GM20431 (cell line): ENCODE results near the gene TCTA.
"Not testable (repeated sequence)": the region's sequence is repeated elsewhere in the genome, so short reads cannot be mapped to it uniquely, and the experiment has no call there.

Source experiments
- in situ Hi-C: fragments of 300-500 bp; cut with MseI, MboI; formaldehyde crosslinking; loops from one replicate; pipeline ENCODE4 v1.15.0; 2020; ENCODE audit warnings: low sequenced_read_pairs; ENCODE audit not compliant: unreplicated experiment

Gene TCTA, protein sequence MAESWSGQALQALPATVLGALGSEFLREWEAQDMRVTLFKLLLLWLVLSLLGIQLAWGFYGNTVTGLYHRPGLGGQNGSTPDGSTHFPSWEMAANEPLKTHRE

DNA sequence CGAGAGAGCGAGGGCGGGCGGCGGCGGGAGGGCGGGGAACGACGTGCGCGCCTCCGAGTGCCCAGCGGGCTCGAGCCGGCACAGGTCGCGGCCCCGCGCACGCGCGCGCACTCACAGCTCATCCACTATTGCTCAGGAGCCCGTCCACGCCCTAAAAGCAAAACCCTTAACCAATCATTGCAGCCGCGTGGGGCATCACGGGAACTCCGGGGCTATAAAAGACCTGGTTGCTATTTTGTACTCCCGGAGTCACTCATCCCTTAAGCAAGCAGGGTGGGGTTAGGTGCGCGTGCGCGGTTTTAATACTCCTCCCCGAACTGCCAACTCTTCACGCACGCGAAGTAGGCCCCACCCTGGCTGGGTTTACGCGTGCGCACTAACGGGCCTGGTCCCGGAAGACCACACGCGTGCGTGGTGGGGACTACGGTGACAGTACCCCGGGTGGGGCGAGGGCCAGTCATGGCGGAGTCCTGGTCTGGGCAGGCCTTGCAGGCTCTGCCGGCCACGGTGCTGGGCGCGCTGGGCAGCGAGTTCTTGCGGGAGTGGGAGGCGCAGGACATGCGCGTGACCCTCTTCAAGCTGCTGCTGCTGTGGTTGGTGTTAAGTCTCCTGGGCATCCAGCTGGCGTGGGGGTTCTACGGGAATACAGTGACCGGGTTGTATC is at the start of gene TCTA, which contains the start of gene RHOA:
TSS of gene TCTA (plus strand) at position 456 of the 664 bp plus-strand sequence. CDS start at position 460, 4 bp downstream.
TSS of gene RHOA (minus strand) at position 9 of the 664 bp plus-strand sequence. CDS start 36,387 bp downstream, outside the sequence.
- in situ Hi-C loops: no loop called here

DNA sequence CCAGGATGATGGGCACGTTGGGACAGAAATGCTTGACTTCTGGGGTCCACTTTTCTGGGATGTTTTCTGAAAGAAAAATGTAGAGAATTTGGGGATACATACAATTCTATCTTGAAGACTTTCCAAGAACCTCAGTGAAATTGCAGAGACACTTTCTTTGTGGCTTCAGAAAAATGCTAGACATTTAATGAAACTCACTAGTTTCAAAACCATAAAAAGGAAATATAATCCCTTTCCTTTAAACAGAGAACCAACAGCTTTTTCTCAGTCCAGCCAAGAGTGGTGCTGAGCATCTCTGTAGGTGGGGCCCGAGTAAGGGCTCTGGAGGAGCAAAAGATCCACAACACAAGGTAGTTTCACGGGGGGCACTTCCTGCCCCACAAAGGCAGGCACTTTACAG is 49.7 kb upstream of the TCTA start:
- in situ Hi-C loops: no loop called here

DNA sequence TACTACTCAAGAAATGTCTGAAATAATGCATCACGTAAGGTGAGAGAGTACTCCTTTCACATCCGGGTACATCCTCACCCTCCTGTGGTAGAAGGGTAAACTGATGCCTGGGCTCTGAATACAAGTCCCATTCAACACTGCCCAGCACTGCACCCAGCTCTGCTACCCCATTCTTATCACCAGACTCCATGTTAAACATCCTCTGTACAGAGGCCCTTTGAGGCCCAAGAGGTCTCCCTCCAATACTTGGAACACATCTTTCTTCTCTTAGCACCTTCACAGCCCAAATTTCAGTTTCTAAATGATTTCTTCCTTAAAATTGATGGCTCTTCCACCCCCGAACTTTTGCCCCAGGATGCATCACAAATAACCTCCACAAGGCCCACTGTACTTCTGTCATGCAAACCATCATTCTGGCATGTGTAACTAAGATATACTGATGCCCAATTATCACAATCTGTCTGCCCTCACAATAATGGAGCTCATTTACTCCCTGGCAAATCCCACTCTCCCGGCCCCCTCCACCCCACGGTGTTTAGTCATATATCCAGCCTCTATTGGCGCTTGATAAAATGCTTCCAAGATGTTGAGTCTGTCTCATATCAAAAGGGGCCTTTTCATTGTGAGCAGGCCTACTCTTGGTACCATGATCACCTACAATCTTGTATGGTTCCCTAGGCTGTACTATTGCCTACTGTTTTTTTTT is 41.5 kb upstream of the TCTA start:
- in situ Hi-C loops: no loop called here

DNA sequence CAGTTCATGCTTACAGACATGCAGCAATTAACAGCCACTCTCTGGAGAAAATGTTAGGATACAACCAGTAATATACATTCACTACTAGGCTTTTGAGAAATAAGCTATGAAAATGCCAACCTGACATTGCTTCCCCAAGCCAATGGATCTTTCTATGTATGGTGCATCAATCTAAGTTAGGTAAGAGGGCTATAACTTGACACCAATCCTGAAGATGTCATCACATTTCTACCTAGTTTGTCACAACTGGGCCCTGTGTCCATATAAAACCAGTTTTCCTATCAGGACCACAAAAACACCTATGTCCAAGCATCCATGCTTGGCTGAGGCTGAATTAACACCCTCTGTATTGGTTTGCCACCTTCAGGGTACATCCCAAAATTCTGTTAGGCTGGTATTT is 40.3 kb upstream of the TCTA start:
- in situ Hi-C loops: no loop called here

DNA sequence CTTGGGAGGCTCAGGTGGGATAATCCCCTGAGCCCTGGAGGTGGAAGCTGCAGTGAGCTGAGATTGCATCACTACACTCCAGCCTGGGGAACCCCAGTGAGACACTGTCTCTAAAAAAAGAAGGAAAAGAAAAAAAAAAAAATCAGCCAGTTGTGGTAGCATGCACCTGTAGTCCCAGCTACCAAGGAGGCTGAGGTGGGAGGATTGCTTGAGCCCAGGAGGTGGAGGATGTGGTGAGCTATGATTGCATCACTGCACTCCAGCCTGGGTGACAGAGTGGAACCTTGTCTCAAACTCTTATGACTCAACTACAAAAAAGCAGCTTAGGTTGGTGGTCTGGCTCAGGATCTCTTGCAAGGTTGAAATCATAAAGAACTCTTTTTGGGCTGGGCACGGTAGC is 34.7 kb upstream of the TCTA start:
- in situ Hi-C loops: no loop called here

DNA sequence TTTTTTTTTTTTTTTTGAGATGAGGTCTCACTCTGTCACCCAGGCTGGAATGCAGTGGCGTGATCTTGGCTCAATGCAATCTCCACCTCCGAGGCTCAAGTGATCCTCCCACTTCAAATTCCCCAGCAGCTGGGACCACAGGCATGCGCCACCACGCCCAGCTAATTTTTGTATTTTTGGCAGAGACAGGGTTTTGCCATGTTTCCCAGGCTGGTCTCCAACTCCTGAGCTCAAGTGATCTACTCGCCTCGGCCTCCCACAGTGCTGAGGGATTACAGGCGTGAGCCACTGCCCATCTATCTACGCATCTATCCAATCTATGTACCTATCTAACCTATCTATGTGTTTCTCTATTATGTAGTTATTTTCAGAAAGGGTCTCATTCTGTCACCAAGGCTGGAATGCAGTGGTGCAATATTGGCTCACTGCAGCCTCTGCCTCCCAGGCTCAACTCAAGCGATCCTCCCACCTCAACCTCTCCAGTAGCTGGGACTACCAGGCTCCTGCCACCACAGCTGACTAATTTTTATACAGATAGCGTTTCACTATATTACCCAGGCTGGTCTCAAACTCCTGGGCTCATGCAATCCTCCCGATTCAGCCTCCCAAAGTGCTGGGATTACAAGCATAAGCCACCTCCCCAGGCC is 33.9 kb upstream of the TCTA start:
- in situ Hi-C loops: no loop called here

DNA sequence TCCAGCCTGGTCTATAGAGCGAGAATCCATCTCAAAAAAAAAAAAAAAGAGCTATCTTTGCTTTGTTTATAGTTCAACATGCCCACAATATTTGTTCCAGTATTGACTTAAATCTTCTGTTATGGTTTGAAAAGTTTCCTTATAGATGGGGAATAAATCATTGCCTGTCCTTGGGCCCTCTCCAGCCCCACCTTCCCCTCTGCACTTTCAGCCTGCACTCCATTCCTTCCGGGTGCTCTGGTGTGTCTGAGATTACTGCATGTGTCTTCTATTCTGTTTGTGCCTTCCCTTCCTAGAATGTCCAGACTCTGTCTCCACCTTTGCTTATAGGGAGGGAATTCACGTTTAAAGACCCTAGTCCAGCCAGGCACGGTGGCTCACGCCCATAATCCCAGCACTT is 28.8 kb upstream of the TCTA start:
- in situ Hi-C loops: no loop called here

DNA sequence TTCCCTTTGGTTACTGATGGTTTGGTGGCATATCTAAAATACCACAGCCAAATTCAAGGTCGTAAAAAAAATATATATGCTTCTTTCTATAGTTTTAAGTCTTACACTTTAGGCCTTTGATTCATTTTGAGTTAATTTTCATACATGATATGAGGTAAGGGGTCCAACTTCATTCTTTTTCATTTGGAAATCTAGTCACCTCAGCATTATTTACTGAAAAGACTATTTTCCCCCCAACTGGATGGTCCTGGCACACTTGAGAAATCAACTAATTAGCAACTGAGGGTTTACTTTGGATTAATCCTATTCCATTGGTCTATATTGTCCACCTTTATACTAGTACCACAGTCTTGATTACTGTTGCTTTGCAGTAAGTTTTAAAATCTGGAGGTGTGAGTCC is 26.6 kb upstream of the TCTA start:
- in situ Hi-C loops: no loop called here

DNA sequence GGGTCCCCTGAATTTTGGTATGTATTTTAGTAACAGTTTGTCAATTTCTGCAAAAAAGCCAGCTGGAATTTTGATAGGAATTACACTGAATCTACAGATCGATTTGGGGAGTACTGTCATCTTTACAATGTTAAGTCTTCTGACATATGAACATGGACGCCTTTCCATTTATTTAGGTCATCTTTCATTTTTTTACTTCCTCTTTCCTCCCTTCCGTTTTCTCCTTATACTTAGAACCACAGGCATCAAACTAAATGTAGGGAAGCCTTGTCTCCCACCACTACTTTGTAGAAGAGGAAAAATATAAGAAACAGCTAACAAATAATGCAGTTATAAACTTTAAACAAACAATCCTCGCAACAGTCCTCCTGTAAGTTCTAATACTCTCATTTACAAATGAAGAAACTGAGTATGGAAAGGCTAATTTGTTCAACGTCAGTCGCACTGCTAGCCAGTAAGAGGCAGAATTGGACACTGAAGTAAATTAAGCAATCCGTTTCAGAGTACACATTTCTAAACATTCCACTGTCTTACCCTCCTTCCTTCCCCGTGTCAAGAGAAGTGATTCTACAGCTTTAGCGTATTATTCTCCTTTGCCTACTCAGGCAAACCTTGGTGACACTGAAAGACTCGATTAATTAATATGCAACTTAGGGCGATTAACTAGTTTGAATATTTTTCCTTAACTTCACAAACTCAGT is 26.0 kb upstream of the TCTA start:
- in situ Hi-C loops: no loop called here

DNA sequence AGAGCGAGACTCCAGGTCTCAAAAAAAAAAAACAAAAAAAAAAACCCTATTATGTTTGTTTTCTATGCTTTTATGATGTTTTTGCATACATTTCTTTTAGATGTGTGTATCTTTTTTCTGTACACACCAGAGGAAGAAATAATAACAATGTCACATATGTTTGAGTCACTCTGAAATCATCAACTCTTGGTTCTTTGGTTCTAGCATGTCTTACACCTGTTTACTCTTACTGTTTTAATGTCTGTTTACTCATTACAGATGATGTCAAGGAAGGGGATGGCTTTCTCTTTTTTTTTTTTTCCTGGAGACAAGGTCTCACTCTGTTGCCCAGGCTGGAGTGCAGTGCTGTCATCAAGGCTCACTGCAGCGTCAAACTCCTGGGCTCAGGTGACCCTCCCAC is 24.5 kb upstream of the TCTA start:
- in situ Hi-C loops: no loop called here

DNA sequence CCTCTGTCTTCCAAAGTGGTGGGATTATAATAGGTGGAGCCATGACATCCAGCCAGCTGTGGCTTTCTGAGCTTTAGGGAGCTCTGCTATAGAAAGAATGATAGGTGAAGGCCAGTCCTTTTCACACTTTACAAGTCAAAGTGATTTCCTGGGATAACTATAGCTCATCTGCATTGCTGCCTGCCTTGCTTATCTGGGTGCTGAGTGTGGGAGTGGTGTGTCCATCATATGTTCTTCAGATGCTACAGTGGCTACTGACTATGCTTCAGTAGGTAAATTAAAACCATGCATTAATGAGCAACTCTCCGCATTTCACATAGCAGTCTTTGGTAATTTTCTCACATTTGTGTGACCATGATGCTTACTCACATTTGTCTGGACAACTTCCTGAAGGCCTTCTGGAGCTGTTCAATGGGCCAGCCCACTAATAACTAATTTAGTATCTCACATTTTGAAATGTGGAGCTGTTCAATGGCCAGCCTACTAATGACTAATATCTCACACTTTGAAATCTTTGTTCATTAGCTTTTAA is 23.9 kb upstream of the TCTA start:
- in situ Hi-C loops: no loop called here

DNA sequence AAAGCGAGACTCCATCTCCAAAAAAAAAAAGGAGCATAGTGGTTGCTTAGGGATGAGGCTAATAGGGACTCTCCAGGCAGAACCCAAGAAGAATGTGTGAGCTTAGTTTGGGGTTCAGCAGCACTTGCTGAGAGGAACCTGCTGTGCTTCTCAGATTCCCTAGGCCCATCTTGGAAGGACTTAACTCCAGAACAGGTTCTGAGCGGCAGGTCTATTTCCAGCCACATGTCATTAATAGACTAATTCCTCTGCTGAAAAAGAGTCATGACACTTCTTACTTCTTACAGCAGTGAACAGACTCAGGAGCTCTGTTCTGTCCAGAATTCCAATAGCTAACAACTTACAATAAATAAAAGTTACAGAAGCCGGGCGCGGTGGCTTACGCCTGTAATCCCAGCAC is 22.9 kb upstream of the TCTA start:
- in situ Hi-C loops: no loop called here

DNA sequence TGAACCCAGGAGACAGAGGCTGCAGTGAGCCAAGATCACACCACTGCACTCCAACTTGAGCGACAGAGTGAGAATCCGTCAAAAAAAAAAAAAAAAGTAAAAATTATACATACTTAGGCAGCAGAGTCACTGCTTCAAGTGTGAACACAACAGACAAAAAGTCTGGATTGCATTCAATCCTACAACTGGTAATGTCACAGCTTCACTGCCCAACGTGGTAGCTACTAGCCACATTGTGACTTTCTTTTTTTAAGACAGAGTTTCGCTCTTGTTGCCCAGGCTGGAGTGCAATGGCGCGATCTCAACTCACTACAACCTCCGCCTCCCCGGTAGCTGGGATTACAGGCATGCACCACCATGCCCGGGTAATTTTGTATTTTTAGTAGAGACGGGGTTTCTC is 20.9 kb upstream of the TCTA start:
- in situ Hi-C loops: not testable (repeated sequence)

DNA sequence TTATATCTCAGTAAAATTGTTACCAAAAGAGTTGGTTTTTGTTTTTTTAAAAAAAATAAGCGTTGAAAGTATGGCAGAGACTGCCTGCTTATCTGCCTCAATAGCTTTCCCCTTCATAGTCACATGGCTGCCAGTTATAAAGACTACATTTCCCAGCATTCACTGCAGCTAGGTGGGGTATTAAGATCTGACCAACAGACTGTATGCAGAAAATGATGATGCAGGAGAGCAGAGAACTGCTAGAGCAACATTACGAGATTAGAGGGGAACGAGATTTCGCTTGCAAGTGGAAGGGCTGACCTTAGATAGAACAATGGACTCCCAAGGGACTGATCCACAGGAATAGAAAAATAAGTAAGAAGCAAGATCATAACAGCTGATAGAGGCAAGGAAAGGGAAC is 14.8 kb upstream of the TCTA start:
- in situ Hi-C loops: no loop called here

DNA sequence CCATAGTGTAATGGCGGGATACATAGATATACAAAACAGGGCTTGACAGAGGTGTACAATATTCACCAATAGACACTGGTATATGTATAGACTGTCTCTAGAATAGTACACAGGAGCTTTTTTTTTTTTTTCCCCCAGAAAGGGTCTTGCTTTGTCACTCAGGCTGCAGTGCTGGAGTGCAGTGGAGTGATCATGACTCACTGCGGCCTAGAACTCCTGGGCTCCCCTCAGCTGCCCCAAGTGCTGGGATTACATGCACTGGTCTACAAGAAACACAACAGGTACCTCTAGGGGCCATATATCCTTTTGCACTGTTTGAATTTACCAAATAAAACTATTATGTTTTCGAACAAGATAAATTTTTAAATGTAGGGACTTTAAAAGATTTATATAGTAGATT is 12.8 kb upstream of the TCTA start:
- in situ Hi-C loops: no loop called here

DNA sequence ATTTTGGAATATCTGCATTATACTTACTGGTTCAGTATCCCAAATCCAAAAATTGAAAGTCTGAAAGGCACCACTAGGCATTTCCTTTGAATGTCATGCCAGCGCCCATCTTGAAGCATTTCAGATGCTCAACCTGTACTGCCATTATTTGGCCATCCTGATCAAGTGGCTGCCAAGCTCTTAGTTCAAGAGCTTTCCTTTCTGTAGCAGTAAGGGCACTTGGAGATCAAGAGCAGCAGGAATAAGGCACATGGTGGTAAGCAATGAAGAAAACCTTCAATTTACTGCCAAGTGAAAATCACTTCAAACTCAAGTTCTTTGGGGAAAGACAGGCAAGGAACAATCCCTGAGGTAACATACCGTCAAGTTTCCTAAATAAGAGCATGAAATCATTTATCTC is 10.5 kb upstream of the TCTA start:
- in situ Hi-C loops: no loop called here

DNA sequence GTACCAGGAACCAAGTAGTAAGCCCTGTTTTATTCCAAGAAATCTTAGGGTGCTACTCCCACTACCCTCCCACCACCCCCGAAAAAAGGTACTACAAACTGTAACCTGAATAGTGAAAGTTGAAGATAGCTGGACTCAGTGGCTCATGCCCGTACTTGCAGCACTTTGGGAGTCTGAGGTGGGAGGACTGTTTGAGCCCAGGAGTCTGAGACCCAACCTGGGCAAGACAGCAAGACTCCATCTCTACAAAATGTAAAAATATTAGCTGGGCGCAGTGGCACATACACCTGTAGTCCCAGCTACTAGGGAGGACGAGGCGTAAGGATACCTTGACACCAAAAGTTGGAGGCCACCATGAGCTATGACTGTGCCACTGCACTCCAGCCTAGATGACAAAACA is 8.3 kb upstream of the TCTA start:
- in situ Hi-C loops: no loop called here

DNA sequence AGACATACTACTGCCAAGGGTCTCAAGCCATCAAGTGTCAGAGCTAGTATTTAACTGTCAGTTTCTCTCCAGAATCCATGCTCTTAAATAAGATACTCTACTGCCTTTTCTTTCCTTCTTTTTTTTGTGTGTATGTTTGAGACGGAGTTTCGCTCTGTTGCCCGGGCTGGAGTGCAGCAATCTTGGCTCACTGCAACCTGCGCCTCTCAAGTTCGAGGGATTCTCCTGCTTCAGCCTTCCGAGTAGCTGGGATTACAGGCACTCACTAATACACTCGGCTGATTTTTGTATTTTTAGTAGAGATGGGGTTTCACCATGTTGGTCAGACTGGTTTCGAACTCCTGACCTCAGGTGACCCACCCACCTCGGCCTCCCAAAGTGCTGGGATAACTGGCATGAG is 6.7 kb upstream of the TCTA start:
- in situ Hi-C loops: not testable (repeated sequence)

DNA sequence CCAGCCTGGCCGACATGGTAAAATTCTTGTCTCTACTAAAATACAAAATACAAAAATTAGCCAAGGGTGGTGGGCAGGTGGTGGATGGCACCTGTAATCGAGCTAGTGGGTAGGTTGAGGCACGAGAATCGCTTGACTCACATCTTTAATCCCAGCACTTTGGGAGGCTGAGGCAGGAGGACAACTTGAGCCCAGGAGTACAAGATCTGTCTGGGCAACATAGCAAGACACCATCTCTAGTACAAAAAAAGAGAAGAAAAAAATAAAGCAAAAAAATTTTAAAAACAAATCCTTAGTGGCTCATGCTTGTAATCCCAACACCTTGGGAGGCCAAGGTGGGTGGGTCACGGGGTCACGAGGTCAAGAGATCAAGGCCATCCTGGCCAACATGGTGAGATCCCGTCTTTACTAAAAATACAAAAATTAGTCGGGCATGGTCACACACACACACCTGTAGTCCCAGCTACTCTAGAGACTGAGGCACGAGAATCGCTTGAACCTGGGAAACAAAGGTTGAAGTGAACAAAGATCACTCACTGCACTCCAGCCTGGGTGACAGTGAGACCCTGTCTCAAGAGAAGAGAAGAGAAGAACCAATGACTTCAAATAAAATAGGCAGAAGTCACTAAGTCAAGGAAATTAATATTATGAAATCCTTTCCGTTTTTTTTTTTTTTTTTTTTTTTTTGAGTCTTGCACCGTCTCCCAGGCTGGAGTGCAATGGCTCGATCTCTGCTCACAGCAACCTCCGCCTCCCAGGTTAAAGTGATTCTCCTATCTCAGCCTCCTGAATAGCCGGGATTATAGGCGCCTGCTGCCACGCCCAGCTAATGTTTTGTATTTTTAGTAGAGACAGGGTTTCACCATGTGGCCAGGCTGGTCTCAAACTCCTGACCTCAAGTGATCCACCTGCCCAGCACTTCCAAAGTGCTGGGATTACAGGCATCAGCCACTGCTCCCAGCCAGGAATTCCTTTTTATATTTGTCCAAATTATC is 5.4 kb upstream of the TCTA start:
- in situ Hi-C loops: no loop called here
